A673 (cell line): ENCODE measurements around the gene CPLX3.

Experiments used
- EZH2 ChIP-seq: fragments of 200-600 bp; sonication (generic); IDR thresholded peaks from 2 replicates; pipeline ENCODE4 v1.6.1; 2017; ENCODE audit warnings: borderline replicate concordance, low read depth, mild to moderate bottlenecking, mixed read lengths, antibody characterized with exemption, low read length; ENCODE audit not compliant: poor library complexity, severe bottlenecking
- TF ChIP-seq, protein P1 (sequence below): fragments of 300-800, 200-600 bp; sonication (generic); conservative IDR thresholded peaks from 2 replicates; pipeline ENCODE4 v1.5.1; 2017; ENCODE audit warnings: low read depth, mild to moderate bottlenecking, antibody characterized with exemption, low read length, moderate library complexity, mixed read lengths

DNA sequence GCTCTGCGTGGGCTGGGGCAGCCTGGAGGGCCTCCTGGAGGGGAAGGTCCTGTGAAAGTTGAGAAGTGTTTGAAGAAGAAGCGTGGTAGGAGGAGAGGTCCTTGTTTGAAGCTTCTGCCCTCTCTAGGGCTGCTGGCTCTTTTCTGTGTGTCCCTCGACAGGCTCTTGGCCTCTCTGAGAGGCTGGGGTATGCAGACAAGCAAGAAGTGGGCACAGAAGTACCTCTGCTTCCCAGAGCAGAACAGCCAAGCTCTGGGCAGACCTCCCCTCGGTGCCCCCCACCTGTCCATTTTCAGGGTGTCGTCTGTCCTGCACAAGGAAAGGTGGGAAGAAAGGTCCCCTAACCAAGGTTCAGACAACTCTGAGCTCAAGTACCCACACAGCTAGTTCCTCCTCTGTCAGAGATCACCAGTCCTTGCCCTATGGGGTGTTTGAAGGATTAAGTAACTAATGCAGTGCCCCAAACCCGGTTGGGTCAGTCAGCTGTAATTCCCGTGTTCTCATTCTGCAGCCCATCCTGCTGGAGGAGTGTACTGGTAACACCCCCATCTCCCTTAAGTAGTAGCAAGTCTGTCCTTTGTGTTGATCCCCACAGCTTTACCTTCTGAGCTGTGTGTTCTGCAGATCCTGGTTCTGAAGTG lies 38.3 kb upstream of the CPLX3 start:
- TF ChIP-seq, protein P1, sequence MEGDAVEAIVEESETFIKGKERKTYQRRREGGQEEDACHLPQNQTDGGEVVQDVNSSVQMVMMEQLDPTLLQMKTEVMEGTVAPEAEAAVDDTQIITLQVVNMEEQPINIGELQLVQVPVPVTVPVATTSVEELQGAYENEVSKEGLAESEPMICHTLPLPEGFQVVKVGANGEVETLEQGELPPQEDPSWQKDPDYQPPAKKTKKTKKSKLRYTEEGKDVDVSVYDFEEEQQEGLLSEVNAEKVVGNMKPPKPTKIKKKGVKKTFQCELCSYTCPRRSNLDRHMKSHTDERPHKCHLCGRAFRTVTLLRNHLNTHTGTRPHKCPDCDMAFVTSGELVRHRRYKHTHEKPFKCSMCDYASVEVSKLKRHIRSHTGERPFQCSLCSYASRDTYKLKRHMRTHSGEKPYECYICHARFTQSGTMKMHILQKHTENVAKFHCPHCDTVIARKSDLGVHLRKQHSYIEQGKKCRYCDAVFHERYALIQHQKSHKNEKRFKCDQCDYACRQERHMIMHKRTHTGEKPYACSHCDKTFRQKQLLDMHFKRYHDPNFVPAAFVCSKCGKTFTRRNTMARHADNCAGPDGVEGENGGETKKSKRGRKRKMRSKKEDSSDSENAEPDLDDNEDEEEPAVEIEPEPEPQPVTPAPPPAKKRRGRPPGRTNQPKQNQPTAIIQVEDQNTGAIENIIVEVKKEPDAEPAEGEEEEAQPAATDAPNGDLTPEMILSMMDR: no peak
- no peak for TF ChIP-seq EZH2
